HG02852 (cell line): ENCODE measurements around the gene KMT2E.
"Not testable (repeated sequence)": the region's sequence is repeated elsewhere in the genome, so short reads cannot be mapped to it uniquely, and the experiment has no call there.

ENCODE experiments used
- ATAC-seq: cut with Tn5 transposase; IDR thresholded peaks from one replicate; pipeline ENCODE4 v1.9.1; 2021; ENCODE audit warnings: mild to moderate bottlenecking, moderate library complexity; ENCODE audit not compliant: unreplicated experiment

Gene KMT2E

DNA sequence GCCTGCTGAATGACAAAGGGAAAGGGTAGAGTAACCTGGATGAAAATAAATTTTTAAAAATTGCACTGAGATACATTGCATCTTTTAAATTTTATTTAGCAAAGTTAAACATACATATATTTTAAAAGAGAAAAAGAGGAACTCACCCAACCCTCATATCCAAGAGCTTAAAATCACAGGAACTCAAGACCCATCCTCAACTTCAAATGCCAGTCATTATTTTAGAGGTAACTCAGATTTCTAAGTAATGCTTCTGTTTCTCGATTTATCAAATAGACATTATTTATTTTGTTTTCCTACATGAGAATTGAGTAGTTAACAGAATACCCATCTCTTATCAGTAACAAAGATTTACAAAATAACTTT is 32.4 kb upstream of the KMT2E start:
- no peak for ATAC-seq

DNA sequence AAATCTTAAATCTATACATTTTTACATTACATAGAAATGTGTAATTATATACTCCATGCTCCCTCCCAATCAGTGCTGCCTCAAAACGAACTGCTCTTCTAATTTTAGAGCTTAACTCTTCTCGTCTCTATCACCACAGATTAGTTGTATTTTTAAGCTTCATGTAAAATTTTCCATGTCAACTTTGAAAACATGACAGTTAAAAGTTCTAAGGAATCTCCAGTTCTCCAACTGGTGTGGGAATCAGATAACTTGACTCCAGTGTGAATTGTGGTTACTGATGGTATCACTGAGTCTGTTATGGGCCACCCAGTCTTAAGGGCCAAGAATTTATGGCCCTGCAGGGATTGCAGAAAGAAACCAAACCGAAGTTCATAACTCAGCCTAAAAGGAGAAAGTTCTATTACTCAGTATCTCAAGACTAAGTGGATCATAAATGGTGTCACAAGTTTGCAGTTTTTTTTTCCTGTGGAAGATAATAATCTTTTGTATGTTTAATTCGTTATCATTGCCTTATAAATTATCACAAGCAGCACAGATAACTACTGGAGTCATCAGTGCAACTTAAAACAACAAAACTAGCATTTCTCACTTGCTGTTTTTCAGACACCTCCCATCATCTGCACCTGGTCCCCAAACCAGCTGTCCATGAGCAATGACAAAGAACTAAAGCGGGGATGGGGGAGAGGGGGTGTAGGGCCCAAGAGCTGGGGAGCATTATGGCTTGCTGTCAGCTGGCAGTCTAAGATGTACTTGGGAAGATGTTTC is 31.5 kb upstream of the KMT2E start:
- ATAC-seq = no peak

DNA sequence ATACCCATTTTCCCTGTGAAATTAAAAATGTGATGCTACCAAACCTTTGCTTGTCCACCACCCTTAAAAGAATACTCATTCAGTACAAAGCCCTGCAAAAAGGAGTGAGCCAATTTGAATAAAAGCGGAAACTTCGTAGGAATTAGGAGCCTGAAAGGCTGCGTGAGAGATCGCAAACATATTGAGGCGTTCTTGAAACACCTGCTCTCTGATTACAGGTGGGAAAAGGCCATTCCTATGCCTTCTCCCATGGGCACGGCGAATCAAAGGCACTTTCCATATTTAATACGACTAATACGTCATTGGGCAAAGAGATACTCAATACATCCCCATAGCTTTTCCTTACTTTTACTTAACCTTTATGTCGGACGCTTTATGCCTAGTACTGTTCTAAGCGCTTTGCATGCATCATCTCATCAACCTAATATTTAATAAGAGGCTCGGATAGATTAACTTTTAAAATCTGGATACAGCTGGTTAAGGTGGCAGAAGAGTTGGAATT is 30.9 kb upstream of the KMT2E start:
- ATAC-seq = no peak

DNA sequence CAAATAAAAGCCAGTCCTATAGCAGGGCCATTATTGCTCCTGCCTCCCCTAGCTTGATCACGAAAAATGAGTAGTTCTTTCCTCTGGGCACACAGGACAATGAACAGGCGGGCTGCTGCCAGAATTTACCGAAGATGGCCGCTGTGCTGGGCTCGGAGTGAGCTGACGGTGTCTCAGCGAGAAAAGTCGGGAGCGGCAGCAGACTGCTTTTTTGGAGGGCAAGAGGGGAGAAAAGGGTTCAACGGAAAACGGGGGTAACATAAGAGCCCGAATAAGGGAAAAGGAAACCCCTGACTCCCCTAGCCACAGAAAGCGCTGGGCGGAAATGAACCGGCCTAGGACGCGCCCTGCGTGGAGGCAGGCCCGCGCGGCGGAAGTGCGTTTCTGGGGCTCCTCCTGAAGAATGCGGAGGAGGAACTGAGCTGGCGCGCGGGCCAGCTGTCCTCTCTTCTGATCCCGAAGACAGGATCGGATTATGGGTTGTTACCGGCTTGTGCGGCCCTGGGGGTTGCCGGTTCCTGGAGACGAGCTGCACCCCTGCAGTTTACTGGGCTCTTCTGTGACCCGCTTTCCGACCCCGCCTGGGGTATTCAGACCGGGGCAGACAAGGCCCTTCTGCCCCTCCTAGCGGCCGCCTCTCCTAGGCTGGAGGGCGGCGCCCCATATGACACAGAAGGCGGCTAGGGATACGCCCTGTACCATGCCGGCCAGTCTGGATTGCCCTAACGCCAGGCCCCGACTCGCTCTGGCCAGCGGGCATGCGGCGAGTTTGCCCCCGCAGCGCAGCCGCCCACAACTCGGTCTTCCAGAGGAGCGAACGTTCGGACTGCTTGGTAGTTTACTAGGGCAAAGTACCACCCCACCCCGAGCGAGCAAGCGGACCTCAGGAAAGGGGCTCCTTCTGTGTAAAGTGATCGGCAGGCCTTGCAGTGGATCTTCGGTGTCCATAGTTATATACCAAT is 30.1 kb upstream of the KMT2E start:
- ATAC-seq = peak; percentile 91

DNA sequence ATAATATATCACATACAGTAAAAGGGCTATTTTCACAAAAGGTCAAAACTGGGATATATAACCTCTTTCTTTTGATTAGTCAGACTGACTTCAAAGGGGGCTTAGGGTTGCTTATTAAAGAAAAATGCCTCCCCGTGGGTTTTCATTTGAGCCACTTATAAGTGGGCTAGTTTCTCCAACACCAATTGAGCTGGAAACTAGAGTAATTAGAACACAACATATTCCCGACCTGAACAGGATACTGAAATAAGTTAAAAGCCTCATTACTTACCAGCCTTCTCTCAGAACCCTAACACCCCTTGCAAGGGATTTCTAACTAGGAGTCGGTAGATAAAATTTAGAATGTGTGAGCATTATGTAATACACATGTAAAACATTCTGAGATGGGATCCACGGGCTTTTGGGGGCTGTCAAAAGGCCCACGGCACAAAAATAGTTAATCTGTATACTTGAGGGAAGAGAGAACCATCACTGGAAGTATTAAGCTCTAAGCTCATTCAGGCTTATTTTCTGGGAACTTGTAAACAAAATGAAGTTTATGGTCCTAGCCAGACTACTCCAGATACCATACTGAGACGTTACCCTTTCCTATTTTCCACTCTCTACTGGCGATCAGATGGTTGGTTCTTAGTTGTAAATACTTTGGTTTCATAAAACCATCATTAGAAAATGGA is 29.3 kb upstream of the KMT2E start:
- no peak for ATAC-seq

DNA sequence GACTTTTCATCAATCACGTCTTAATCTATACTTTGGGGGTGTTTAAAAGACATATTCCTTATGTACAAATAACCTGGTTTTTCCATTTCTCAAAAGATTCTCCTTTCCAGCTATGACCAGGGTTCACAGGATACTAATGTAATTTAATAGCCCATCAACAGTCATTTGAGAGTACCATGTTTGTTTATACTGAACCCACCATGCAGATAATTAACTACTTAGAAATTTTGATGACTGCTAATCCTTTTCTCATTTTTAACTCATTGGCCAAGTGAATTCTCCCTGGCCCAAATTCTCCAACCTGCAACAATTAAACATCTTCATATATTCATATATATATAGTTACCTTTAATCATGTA is 28.8 kb upstream of the KMT2E start:
- no peak for ATAC-seq

DNA sequence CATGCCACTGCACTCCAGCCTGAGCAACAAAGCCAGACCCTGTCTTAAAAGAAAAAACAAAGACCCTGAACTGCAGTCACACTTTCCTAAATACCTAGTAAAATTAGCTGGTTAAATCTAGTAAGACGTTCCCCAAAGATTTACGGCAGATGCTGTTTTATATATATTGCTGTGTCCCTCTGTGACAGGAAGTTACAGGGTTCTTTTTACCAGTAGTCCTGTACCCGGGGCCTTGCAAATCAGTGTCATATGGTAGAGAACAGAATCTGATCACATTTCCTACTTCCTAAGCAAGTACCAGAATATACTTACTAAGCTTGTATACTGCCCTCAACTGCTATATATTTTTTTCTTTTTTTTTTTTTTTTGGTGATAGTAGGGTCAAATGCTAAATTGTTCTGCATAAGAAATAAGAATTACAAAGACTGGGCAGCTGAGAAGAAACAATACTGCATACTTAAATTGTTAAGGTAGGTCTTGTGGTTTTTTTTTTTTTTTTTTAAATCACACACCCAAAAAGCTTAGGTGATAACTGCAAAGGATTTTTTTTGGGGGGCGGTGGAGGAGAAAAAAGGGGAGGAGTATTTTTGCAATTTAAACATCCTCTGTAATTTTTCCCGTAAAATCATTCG is 27.3 kb upstream of the KMT2E start:
- ATAC-seq = no peak

DNA sequence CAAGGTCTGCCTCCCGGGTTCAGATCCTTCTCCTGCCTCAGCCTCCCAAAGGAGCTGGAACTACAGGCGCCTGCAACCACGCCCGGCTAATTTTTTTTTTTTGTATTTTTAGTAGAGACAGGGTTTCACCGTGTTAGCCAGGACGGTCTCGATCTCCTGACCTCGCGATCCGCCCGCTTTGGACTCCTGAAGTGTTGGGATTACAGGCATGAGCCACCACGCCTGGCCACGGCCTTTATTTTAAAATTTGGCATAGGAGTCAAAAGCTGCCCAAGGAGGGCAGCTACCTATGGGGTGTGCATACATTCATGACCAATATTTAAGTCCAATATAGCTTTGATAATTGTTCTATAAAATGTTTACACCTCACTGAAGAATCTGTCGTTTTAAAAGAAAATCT is 26.6 kb upstream of the KMT2E start:
- not testable (repeated sequence) for ATAC-seq

DNA sequence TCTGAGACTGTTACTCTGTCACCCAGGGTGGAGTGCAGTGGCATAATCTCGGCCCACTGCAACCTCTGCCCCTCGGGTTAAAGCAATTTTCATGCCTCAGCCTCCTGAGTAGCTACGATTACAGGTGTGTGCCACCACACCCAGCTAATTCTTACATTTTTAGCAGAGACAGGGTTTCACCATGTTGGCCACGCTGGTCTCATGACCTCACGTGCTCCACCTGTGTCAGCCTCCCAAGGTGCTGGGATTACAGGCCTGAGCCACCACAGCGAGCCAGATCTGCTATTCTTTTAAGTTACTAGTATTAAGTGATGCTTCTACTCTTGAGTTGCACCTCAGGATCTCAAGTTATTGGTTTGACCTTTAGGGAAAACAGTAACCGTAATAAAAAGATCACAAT is 23.0 kb upstream of the KMT2E start:
- ATAC-seq = no peak

DNA sequence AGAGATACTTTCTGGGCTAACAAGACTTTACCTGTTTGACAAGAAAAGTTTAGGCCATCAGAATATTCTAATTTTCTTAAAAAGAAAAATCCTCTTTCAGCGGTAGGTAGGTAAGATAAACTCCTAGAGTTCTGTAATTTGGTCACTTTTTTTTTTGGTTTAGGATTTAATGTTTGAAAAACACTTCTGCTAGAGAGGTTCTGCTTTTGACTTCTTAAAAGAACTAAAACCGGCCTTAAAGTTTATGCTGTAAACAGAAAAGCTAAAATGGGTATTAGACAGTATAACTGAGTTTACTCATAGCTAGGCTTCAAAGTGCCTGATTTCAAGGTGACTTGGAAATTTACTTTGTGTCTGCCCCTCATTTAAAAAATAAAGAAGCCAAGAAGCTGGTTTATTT is 21.7 kb upstream of the KMT2E start:
- ATAC-seq = no peak

DNA sequence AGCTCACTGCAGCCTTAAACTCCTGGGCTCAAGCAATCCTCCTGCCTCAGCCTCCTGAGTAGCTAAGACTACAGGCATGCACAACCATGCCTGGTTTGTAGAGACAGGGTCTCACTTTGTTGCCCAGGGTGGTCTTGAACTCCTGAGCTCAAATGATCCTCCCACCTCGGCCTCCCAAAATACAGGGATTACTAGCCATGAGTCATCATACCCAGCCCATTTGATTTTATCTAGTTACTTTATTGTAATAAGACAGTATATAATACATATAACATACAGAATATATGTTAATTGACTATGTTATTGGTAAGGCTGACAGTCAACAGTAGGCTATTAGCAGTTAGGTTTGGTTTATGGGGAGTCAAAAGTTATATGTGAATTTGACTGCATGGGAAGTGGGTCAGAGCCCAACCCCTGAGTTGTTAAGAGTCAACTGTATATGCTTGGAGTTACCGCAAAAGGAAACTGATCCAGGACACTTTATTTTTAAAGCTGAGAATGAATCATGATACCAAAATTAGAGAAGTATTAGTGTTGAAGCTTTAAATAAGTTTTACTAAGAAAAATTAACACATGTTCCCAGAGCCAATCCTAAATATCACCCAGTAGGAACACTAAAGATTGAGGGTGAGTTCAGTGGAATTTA is 20.7 kb upstream of the KMT2E start:
- ATAC-seq = no peak

DNA sequence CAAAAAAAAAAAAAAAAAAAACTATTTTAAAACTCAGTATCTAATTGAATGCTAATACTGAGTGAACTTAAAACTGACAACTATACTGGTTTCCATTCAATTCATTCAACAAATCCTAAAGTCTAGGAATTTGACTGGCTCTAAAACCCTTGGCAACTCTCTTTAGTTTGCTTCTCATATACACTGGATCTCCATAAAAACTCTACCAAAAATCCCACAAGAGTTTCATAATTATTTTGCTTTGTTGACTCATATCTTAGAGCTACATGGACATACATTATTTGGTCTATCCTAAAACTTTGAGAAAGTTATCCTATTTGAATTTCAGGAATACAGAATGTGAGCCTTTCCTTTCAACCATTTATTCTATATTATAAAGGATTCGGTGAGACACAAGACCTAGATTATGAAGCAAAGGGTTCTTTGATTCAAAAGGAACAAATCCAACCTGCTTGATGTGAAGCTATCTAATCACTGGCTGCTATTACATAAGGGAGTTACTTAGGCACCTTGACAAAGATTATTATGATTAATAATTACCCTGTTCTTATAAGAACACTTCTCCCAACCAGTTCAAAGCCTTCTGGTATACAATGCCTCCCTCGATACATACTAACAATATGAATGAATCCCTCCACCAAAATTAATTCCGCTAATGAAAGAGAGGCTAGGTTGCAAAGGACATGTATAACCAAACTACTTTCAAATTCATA is 15.8 kb upstream of the KMT2E start:
- ATAC-seq = no peak

DNA sequence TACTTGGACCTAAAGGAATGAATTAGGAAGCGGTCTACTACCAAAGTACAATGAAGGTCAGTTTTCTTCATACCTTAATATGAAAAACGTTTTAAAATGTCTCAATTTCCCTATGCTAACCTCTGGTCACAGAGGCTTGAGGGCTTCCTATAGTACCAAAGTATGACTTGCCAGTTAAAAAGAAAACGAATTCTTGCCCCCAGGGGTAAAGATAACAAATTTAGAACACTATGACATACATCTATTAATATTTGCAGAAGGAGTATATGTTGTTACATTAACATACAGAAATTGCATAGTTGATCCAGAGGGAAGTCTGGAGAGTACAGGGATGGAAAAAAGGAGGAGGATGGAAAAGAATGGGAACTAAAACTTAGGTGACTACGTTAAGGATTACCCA is 13.8 kb upstream of the KMT2E start:
- no peak for ATAC-seq

DNA sequence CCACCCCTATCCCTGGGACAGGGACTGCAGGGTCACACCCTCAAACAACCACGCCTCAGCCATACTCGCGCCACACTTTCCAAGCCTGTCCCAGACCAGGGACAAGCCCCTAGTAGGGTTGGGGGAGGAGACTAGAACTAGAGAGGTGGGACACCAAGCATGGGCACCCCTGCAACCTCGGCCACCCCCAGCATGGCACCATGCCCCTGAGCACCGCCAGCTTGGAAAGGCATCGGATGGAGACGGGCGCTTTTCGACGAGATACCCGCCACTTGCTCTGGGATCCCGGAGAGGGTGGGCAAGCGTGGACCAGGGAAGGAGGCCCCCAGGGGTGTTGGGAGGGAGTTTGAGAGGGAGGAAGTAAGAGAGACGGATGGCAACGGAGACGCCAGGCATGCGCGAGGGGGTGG is 13.1 kb upstream of the KMT2E start:
- no peak for ATAC-seq

DNA sequence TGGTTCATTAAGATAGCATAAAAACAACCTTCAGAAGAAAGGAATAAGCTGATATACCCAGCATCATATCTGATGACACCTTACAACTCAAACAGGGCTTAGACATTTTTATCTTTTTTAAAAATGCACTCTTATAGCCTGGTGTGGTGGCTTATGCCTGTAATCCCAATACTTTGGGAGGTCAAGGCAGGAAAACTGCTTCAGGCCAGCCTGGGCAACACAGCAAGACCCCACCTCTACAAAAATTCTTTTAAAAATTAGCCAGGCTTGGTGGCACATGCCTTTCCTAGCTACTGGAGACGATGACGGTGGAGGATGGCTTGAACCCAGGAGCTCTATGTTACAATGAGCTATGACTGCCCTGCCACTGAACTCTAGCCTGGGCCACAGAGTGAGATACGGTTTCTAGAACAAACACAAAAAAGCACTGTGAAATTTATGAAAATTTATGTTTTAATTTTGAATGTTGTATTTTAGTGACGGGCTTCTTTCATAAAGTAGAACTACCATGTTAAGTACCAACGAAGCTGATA is 12.3 kb upstream of the KMT2E start:
- no peak for ATAC-seq

DNA sequence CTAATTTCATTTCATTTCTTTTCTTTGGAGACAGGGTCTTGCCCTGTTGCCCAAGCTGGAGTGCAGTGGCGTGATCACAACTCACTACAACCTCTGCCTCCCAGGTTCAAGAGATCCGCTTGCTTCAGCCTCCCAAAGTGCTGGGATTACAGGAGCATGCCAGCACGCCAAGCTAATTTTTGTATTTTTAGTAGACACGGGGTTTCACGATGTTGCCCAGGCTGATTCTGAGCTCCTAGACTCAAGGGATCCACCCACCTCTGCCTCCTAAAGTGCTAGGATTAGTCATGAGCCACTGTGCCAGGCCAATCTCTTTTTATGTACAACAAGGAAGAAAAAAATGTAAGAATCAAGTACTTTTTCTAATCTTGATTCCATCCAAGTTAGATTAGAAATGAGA is 10.7 kb upstream of the KMT2E start:
- ATAC-seq = no peak

DNA sequence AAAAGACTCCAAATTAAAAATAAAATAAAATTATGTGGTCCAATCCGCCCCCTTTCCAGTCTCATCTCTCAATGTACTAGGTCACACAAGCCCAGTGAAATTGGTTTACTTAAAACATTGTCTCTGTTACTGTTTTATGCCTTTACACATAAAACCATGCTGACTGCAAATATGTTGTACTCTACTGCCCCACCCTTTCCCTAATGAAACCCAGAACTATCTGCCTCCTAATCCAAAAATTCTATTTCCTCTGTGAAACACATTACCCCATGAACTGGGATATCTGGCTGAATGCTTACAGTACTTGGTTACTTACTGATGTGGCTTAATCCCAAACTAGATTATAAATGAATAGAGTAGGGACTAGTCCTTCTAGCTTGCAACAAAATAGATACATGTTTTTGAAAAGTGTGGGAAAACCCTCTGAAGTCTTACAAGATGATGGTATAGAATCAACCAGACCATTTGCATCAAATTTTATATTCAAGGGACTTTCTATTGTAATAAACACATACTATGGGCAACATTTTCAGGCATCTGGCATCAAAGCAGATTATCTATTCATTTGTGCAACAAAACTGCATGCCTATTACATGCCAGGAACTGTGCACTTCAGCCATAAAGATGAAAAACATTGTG is 10.0 kb upstream of the KMT2E start:
- no peak for ATAC-seq

DNA sequence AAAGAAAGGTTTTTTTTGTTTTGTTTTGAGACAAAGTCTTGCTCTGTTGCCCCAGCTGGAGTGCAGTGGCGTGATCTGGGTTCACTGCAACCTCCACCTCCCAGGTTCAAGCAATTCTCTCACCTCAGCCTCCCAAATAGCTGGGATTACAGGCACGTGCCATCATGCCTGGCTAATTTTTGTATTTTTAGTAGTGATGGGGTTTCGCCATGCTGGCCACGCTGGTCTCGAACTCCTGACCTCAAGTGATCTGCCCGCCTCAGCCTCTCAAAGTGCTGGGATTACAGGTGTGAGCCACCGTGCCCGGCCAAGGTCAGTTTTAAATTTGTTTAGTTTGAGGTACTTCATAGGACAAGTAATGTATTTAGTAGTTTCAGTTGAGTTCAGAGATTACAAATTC is 9.0 kb upstream of the KMT2E start:
- not testable (repeated sequence) for ATAC-seq

DNA sequence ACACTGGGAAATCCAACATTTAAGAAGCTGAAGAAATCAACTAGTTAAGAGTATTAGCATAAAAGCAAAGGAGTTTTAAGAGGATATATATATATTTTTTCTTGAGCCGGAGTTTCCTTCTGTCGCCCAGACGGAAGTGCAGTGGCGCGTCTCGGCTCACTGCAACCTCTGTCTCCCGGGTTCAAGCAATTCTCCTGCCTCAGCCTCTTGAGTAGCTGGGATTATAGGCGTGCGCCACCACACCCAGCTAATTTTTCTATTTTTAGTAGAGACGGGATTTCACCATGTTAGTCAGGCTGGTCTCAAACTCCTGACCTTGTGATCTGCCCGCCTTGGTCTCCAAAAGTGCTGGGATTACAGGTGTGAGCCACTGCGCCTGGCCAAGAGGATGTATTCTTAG is 8.5 kb upstream of the KMT2E start:
- not testable (repeated sequence) for ATAC-seq
